PC-9 (cell line): ENCODE results near the gene EVC2.

ENCODE experiments used
- EZH2 ChIP-seq: fragments of 200-600 bp; sonication (generic); IDR thresholded peaks from 2 replicates; pipeline ENCODE4 v1.8.0; 2017; ENCODE audit warnings: antibody characterized with exemption, low read depth
- TF ChIP-seq, protein P1 (sequence below): fragments of 200-600 bp; sonication (generic); conservative IDR thresholded peaks from 2 replicates; pipeline ENCODE4 v1.6.1; 2017; ENCODE audit warnings: mixed run types, antibody characterized with exemption, mild to moderate bottlenecking, moderate library complexity

DNA sequence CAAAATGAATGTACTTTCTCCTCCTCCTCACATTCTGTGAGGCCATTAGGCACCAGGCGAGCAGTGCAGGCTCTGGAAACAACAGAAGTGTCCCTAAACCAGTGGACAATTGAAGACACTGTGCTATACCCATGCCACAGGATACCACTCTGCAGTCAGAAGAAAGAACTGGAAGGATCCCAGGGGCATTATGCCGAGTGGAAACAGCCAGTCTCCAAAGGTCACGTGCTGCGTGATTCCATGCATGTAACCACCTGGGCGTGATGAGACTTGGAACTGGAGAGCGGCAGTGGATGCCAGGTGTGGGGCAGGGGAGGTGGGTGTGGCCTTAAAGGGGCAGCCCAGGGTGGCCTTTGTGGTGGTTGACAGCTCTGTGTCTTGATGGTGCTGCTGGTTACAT lies 139.4 kb downstream of the EVC2 start:
- TF ChIP-seq, protein P1, sequence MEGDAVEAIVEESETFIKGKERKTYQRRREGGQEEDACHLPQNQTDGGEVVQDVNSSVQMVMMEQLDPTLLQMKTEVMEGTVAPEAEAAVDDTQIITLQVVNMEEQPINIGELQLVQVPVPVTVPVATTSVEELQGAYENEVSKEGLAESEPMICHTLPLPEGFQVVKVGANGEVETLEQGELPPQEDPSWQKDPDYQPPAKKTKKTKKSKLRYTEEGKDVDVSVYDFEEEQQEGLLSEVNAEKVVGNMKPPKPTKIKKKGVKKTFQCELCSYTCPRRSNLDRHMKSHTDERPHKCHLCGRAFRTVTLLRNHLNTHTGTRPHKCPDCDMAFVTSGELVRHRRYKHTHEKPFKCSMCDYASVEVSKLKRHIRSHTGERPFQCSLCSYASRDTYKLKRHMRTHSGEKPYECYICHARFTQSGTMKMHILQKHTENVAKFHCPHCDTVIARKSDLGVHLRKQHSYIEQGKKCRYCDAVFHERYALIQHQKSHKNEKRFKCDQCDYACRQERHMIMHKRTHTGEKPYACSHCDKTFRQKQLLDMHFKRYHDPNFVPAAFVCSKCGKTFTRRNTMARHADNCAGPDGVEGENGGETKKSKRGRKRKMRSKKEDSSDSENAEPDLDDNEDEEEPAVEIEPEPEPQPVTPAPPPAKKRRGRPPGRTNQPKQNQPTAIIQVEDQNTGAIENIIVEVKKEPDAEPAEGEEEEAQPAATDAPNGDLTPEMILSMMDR = no peak
- TF ChIP-seq EZH2 = no peak
